Measurements from ENCODE around the gene CTDP1. TPM values are rescaled to one million over a fixed set of nuclear protein-coding genes. Genes with fewer than 3 reads are reported as not detected.

The CTDP1 gene
- total RNA-seq, 1 donor from 2014 or later = 23.9 TPM

- peaks cover 1% of the 10 kb centered on the region for H3K36me3 Mint-ChIP-seq (ENCODE audit: insufficient read depth)
- peaks cover 23% of the 10 kb centered on the region for H3K4me1 Mint-ChIP-seq (ENCODE audit: low read depth)
- no peak overlapping the region for H3K27ac Mint-ChIP-seq
- H3K27me3 Mint-ChIP-seq = no peaks in the 10 kb centered on the region
- no peaks in the 10 kb centered on the region for H3K9me3 Mint-ChIP-seq (ENCODE audit: low read depth)
- no peak for TF ChIP-seq CTCF (IDR thresholded peaks at IDR 0.05; ENCODE audit: unreplicated experiment)
- no peak for DNase-seq (ENCODE audit: low spot score, unreplicated experiment)
- H3K4me3 Mint-ChIP-seq (ENCODE audit: low read depth) = no peak overlapping the region
These were observed 5.2 kb downstream of the CTDP1 start for GRCh38 chr18:79684787-79685186.

GRCh38 chr18:79685281-79685680 is 5.7 kb downstream of the CTDP1 start:
- no peak for DNase-seq (ENCODE audit: low spot score, unreplicated experiment)
- no peak overlapping the region for H3K4me3 Mint-ChIP-seq (ENCODE audit: low read depth)
- H3K9me3 Mint-ChIP-seq (ENCODE audit: low read depth) = no peaks in the 10 kb centered on the region
- no peak for TF ChIP-seq CTCF (IDR thresholded peaks at IDR 0.05; ENCODE audit: unreplicated experiment)
- no peak overlapping the region for H3K27ac Mint-ChIP-seq
- peaks cover 1% of the 10 kb centered on the region for H3K36me3 Mint-ChIP-seq (ENCODE audit: insufficient read depth)
- no peaks in the 10 kb centered on the region for H3K27me3 Mint-ChIP-seq
- peaks cover 23% of the 10 kb centered on the region for H3K4me1 Mint-ChIP-seq (ENCODE audit: low read depth)

- no peak for DNase-seq (ENCODE audit: low spot score, unreplicated experiment)
- Mint-ChIP-seq H3K27ac (no peak overlapping the region), H3K4me3 (ENCODE audit: low read depth) (no peak overlapping the region), H3K4me1 (ENCODE audit: low read depth) (peaks cover 17% of the 10 kb centered on the region), H3K9me3 (ENCODE audit: low read depth) (no peaks in the 10 kb centered on the region), H3K36me3 (ENCODE audit: insufficient read depth) (peaks cover 1% of the 10 kb centered on the region), H3K27me3 (no peaks in the 10 kb centered on the region)
- no peak for TF ChIP-seq CTCF (IDR thresholded peaks at IDR 0.05; ENCODE audit: unreplicated experiment)
These were observed 6.4 kb downstream of the CTDP1 start for GRCh38 chr18:79685971-79686370.

GRCh38 chr18:79687806-79688205 is 8.2 kb downstream of the CTDP1 start:
- Mint-ChIP-seq H3K4me1 (ENCODE audit: low read depth) (peaks cover 8% of the 10 kb centered on the region), H3K27me3 (no peaks in the 10 kb centered on the region), H3K27ac (no peak overlapping the region), H3K4me3 (ENCODE audit: low read depth) (no peak overlapping the region), H3K36me3 (ENCODE audit: insufficient read depth) (peaks cover under 1% of the 10 kb centered on the region), H3K9me3 (ENCODE audit: low read depth) (no peaks in the 10 kb centered on the region)
- TF ChIP-seq CTCF (IDR thresholded peaks at IDR 0.05; ENCODE audit: unreplicated experiment) = no peak
- DNase-seq (ENCODE audit: low spot score, unreplicated experiment) = no peak

DNA sequence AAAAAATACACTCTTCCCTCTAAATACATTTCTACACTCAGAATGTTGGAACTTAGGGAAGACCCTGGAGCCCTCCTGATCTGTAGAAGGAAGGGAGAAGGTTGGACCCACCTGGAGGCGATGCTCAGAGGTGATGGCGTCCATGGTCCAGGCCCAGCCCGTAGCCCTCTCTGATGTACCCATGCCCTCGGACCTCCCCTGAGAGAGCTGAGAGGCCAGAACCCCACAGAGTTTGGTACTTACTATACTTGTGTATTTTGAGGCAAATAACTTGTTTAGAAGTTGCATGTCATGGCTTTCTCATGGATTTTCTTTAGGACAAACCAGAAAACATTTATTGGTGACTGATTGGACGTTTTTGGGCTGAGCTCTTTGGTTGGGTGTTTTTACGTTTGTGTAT is 10.5 kb downstream of the CTDP1 start:
- DNase-seq (ENCODE audit: low spot score, unreplicated experiment) = no peak
- Mint-ChIP-seq H3K4me1 (ENCODE audit: low read depth) (no peaks in the 10 kb centered on the region), H3K27me3 (no peaks in the 10 kb centered on the region), H3K9me3 (ENCODE audit: low read depth) (no peaks in the 10 kb centered on the region), H3K36me3 (ENCODE audit: insufficient read depth) (no peaks in the 10 kb centered on the region), H3K27ac (peak overlapping the region; percentile 13), H3K4me3 (ENCODE audit: low read depth) (no peak overlapping the region)
- no peak for TF ChIP-seq CTCF (IDR thresholded peaks at IDR 0.05; ENCODE audit: unreplicated experiment)

All from progenitor cell of endocrine pancreas (in vitro differentiated cells).